GM18507 (cell line): ENCODE data around the gene GPC6.
"Not testable (repeated sequence)": the region's sequence is repeated elsewhere in the genome, so short reads cannot be mapped to it uniquely, and the experiment has no call there.

Source experiments
- DNase-seq: peaks from one replicate; pipeline ENCODE4 v3.0.0; 2011; ENCODE audit warnings: low read depth; ENCODE audit not compliant: insufficient read length; ENCODE audit errors: extremely low spot score
- FAIRE-seq: peaks from 2 replicates; lab custom pipeline; 2011; peaks lifted over from hg19 to GRCh38; lab: Jason Lieb, UNC

Gene GPC6

GRCh38 chr13:94343243-94343585, 1116.6 kb downstream of the GPC6 start:
- no peak for FAIRE-seq

GRCh38 chr13:94343687-94344086, 1117.1 kb downstream of the GPC6 start:
- DNase-seq, FAIRE-seq: not testable (repeated sequence)

More at GRCh38 chr13:94343243-94343585, 1116.6 kb downstream of the GPC6 start:
- no peak for DNase-seq

GRCh38 chr13:94344126-94344818, 1117.7 kb downstream of the GPC6 start:
- no peak for DNase-seq
- no peak for FAIRE-seq

- DNase-seq (no peak), FAIRE-seq (no peak)
Observed at GRCh38 chr13:94345374-94346195, 1119.0 kb downstream of the GPC6 start.

- DNase-seq (no peak), FAIRE-seq (no peak)
Observed at GRCh38 chr13:94346261-94347019, 1119.8 kb downstream of the GPC6 start.

GRCh38 chr13:94351292-94351990, 1124.8 kb downstream of the GPC6 start:
- no peak for DNase-seq
- no peak for FAIRE-seq

GRCh38 chr13:94352057-94352456, 1125.5 kb downstream of the GPC6 start:
- FAIRE-seq, result no peak
- DNase-seq, result no peak

GRCh38 chr13:94353167-94353710, 1126.6 kb downstream of the GPC6 start:
- DNase-seq (no peak), FAIRE-seq (no peak)

- no peak for FAIRE-seq
- no peak for DNase-seq
Observed at GRCh38 chr13:94359875-94360274, 1133.3 kb downstream of the GPC6 start.

- DNase-seq (peak; percentile 54), FAIRE-seq (peak; percentile 88)
Observed at GRCh38 chr13:94362411-94362909, 1135.9 kb downstream of the GPC6 start.

- no peak for FAIRE-seq
- DNase-seq, result no peak
Observed at GRCh38 chr13:94366677-94367076, 1140.1 kb downstream of the GPC6 start.

GRCh38 chr13:94369972-94370436, 1143.4 kb downstream of the GPC6 start:
- FAIRE-seq (no peak), DNase-seq (no peak)

GRCh38 chr13:94371855-94372254, 1145.2 kb downstream of the GPC6 start:
- no peak for DNase-seq
- FAIRE-seq, result no peak

GRCh38 chr13:94382517-94382916, 1155.9 kb downstream of the GPC6 start:
- no peak for FAIRE-seq
- no peak for DNase-seq

GRCh38 chr13:94382960-94383359, 1156.4 kb downstream of the GPC6 start:
- FAIRE-seq (no peak), DNase-seq (no peak)

GRCh38 chr13:94384231-94384905, 1157.8 kb downstream of the GPC6 start:
- DNase-seq (no peak), FAIRE-seq (no peak)

- FAIRE-seq, result no peak
- no peak for DNase-seq
Observed at GRCh38 chr13:94387047-94387446, 1160.4 kb downstream of the GPC6 start.

GRCh38 chr13:94389604-94390351, 1163.2 kb downstream of the GPC6 start:
- FAIRE-seq (no peak), DNase-seq (no peak)
